IMR-90 (cell line): ENCODE measurements around the gene ANKRD11. TPM values are rescaled to one million over a fixed set of nuclear protein-coding genes. Genes with fewer than 3 reads are reported as not detected.
A peak's percentile ranks its signal among the peaks of the same experiment; 100 is the strongest.

ENCODE experiments used
- ATAC-seq: fragments of 200-7000 bp; cut with Tn5 transposase; 2 replicates; pipeline ENCODE4 v1.9.1; 2020; ENCODE audit warnings: low read depth, mild to moderate bottlenecking, moderate library complexity
- BruUV-seq: library from RNA; stranded (reverse); fragments of 400-500 nt; replicated peaks from 2 replicates; lab custom pipeline; 2021; lab: Mats Ljungman, UMichigan
- CTCF ChIA-PET: fragments of 300-600 bp; formaldehyde crosslinking; extraction: SDS; loops from one replicate; lab custom pipeline; 2021; ENCODE audit warnings: antibody characterized with exemption; lab: Yijun Ruan, JAX
- POLR2A ChIA-PET: fragments of 300-600 bp; sonication (Branson Sonifier 250); formaldehyde crosslinking; loops from one replicate; lab custom pipeline; 2022; ENCODE audit warnings: antibody characterized with exemption; ENCODE audit not compliant: unreplicated experiment; lab: Charles Lee
- DNase-seq: peaks from one replicate; pipeline ENCODE4 v3.0.0; 2013
- H2AFZ ChIP-seq: replicated peaks from 2 replicates; pipeline ENCODE3; 2013; ENCODE audit warnings: low read length, mild to moderate bottlenecking; ENCODE audit not compliant: poor library complexity
- H2AK5ac ChIP-seq: 2 replicates; pipeline ENCODE4 v1.6.1; 2013; ENCODE audit warnings: low read depth, low read length, inconsistent platforms
- H2AK9ac ChIP-seq: replicated peaks from 2 replicates; pipeline ENCODE3; 2013; ENCODE audit warnings: mild to moderate bottlenecking, low read depth, low read length, moderate library complexity; ENCODE audit not compliant: poor library complexity
- H2BK120ac ChIP-seq: 2 replicates; pipeline ENCODE4 v1.6.1; 2013; ENCODE audit warnings: low read depth, low read length, inconsistent platforms
- H2BK15ac ChIP-seq: 3 replicates; pipeline ENCODE4 v1.6.1; 2013; ENCODE audit warnings: low read depth, low read length, inconsistent platforms
- H2BK20ac ChIP-seq: 2 replicates; pipeline ENCODE4 v1.6.1; 2013; ENCODE audit warnings: low read depth, mild to moderate bottlenecking, inconsistent platforms, low read length, moderate library complexity
- H2BK5ac ChIP-seq: 2 replicates; pipeline ENCODE4 v1.6.1; 2013; ENCODE audit warnings: mild to moderate bottlenecking, low read depth, low read length, inconsistent platforms; ENCODE audit not compliant: poor library complexity, severe bottlenecking
- H3K14ac ChIP-seq: replicated peaks from 2 replicates; pipeline ENCODE4 v1.6.1; 2013; ENCODE audit warnings: low read depth, low read length, inconsistent platforms
- H3K18ac ChIP-seq: 2 replicates; pipeline ENCODE4 v1.6.1; 2013; ENCODE audit warnings: low read depth, low read length, control low read depth
- H3K23ac ChIP-seq: 2 replicates; pipeline ENCODE4 v1.6.1; 2013; ENCODE audit warnings: low read depth, low read length, inconsistent platforms
- H3K27ac ChIP-seq: 2 replicates; pipeline ENCODE4 v1.5.1; 2013; ENCODE audit warnings: mild to moderate bottlenecking, control low read depth, low read length; ENCODE audit not compliant: insufficient read depth
- H3K27me3 ChIP-seq: 2 replicates; pipeline ENCODE4 v1.6.1; 2013; ENCODE audit warnings: low read length; ENCODE audit not compliant: control insufficient read depth, insufficient read depth
- H3K36me3 ChIP-seq: 2 replicates; pipeline ENCODE4 v1.6.1; 2013; ENCODE audit warnings: low read length, mixed read lengths; ENCODE audit not compliant: control insufficient read depth, insufficient read depth
- H3K4ac ChIP-seq: 2 replicates; pipeline ENCODE4 v1.6.1; 2013; ENCODE audit warnings: low read depth, low read length, inconsistent platforms
- H3K4me1 ChIP-seq: 2 replicates; pipeline ENCODE4 v1.6.1; 2013; ENCODE audit warnings: low read length, mixed read lengths; ENCODE audit not compliant: control insufficient read depth, insufficient read depth
- H3K4me2 ChIP-seq: 2 replicates; pipeline ENCODE4 v1.6.1; 2013; ENCODE audit warnings: low read depth, mild to moderate bottlenecking, control low read depth, low read length, moderate library complexity
- H3K4me3 ChIP-seq: 2 replicates; pipeline ENCODE4 v1.5.1; 2013; ENCODE audit warnings: low read depth, mild to moderate bottlenecking, control low read depth, low read length, moderate library complexity; ENCODE audit not compliant: insufficient read depth
- H3K56ac ChIP-seq: 2 replicates; pipeline ENCODE4 v1.6.1; 2013; ENCODE audit warnings: low read length, inconsistent platforms; ENCODE audit not compliant: insufficient read depth; ENCODE audit errors: extremely low read depth
- H3K79me1 ChIP-seq, 2 experiments: 2 replicates each; pipeline ENCODE4 v1.6.1; 2013; ENCODE audit warnings: low read length in 2 of 2, inconsistent platforms in 1 of 2, low read depth in 1 of 2
- H3K9ac ChIP-seq: 2 replicates; pipeline ENCODE4 v1.6.1; 2013; ENCODE audit warnings: low read depth, low read length, control low read depth
- H3K9me1 ChIP-seq: 2 replicates; pipeline ENCODE4 v1.6.1; 2013; ENCODE audit warnings: low read length, inconsistent platforms; ENCODE audit not compliant: insufficient read depth
- H3K9me3 ChIP-seq: 2 replicates; pipeline ENCODE4 v1.6.1; 2013; ENCODE audit warnings: low read length; ENCODE audit not compliant: control insufficient read depth, insufficient read depth
- H4K20me1 ChIP-seq: 2 replicates; pipeline ENCODE4 v1.6.1; 2013; ENCODE audit warnings: low read length, inconsistent platforms; ENCODE audit not compliant: insufficient read depth
- H4K5ac ChIP-seq: 2 replicates; pipeline ENCODE4 v1.6.1; 2013; ENCODE audit warnings: mild to moderate bottlenecking, low read depth, low read length, control low read depth
- H4K8ac ChIP-seq, 2 experiments: 2 replicates each; pipeline ENCODE4 v1.6.1; 2013; ENCODE audit warnings: low read depth in 2 of 2, low read length in 2 of 2, control low read depth in 1 of 2, inconsistent platforms in 1 of 2
- H4K91ac ChIP-seq: 2 replicates; pipeline ENCODE4 v1.6.1; 2013; ENCODE audit warnings: low read depth, low read length, inconsistent platforms; ENCODE audit not compliant: insufficient read depth
- CEBPB ChIP-seq: IDR thresholded peaks from 2 replicates; pipeline ENCODE4 v1.6.1; 2012; ENCODE audit warnings: low read depth, low read length, improper control_type of control experiment
- RFX5 ChIP-seq: IDR thresholded peaks from 2 replicates; pipeline ENCODE4 v1.8.0; 2012; ENCODE audit warnings: low read depth, mild to moderate bottlenecking, low read length, moderate library complexity
- WGBS, 2 experiments: methylation state at CpG; one replicate each; pipeline versions ENCODE4 v1.1.5 to v1.1.7; 2013; ENCODE audit warnings: missing lambda C conversion rate in 2 of 2; ENCODE audit not compliant: insufficient read length in 1 of 2; ENCODE audit errors: extremely low coverage in 2 of 2; 5-methylcytosine and 5-hydroxymethylcytosine counted together
- dilution Hi-C: fragments of 300-500 bp; cut with HindIII; formaldehyde crosslinking; loops from one replicate; pipeline ENCODE4 v1.14.3; 2018; ENCODE audit warnings: low sequenced_read_pairs; ENCODE audit not compliant: unreplicated experiment
- in situ Hi-C: fragments of 300-500 bp; cut with MboI; formaldehyde crosslinking; loops from 3 replicates; pipeline ENCODE4 v1.14.3; 2019; ENCODE audit warnings: low sequenced_read_pairs, inconsistent platforms, mixed read lengths
- intact Hi-C: fragments of 100-400 bp; cut with micrococcal nuclease; formaldehyde crosslinking; loops from 2 replicates; pipeline ENCODE4 v1.10.0; 2022
- polyA plus RNA-seq, 3 experiments: library from polyadenylated mRNA; depleted of rRNA; stranded (reverse); fragments of >200 nt; gene quantifications; 2 replicates each; pipeline ENCODE4 v1.2.3, GENCODE V29; 2012; ENCODE audit warnings: low replicate concordance in 1 of 3
- total RNA-seq: library from RNA; depleted of rRNA; stranded (reverse); fragments of >200 nt; gene quantifications from 2 replicates; pipeline ENCODE4 v1.2.3, GENCODE V29; 2012

The ANKRD11 gene
- total and polyA plus RNA-seq, 2 of the 4 experiments (the other 2 are of a cell fraction): 46.8 to 71.9 TPM

- ATAC-seq (no peak), DNase-seq (no peak)
- dilution Hi-C loops (no loop called here), in situ Hi-C loops (no loop called here), intact Hi-C loops (no loop called here)
- H3K36me3 ChIP-seq: no peaks in the 10 kb centered on the region
- peaks cover 98% of the 10 kb centered on the region for H4K20me1 ChIP-seq
- peaks cover 40% of the 10 kb centered on the region for H3K9me1 ChIP-seq
- no peak overlapping the region for H3K4ac ChIP-seq
- WGBS, 2 experiments: no CpG with 5 or more reads among the region's 7 CpGs
- H3K4me3 ChIP-seq: no peak overlapping the region
- ChIA-PET CTCF (no interaction called here), POLR2A (no interaction called here)
- no peak overlapping the region for H3K27ac ChIP-seq
- H3K9ac ChIP-seq: no peak overlapping the region
- no peak overlapping the region for H2AK9ac ChIP-seq
- H3K4me1 ChIP-seq: peaks cover 20% of the 10 kb centered on the region
- no peaks in the 10 kb centered on the region for H3K27me3 ChIP-seq
- no peak overlapping the region for H2BK5ac ChIP-seq
- H2BK15ac ChIP-seq: no peak overlapping the region
- no peak overlapping the region for H2BK20ac ChIP-seq
- no peak overlapping the region for H3K14ac ChIP-seq
- H4K5ac ChIP-seq: no peak overlapping the region
- no peak overlapping the region for H2BK120ac ChIP-seq
- no peaks in the 10 kb centered on the region for H3K9me3 ChIP-seq
- H3K4me2 ChIP-seq: no peak overlapping the region
- no TSS peak for BruUV-seq
- H3K23ac ChIP-seq: 0 out of 2 replicates have a peak overlapping the region, but pooled peaks have one; percentile 43
- no peak overlapping the region for H3K56ac ChIP-seq
- TF ChIP-seq RFX5 (no peak), CEBPB (no peak)
- no peak overlapping the region for H2AFZ ChIP-seq
- no peak overlapping the region for H4K8ac ChIP-seq
- H4K91ac ChIP-seq: no peak overlapping the region
- H3K79me1 ChIP-seq: peaks cover 16 to 87% of the 10 kb centered on the region in 2 experiments; a peak in 3 of 4 replicates
- no peak overlapping the region for H2AK5ac ChIP-seq
- no peak overlapping the region for H3K18ac ChIP-seq
These were observed 149.1 kb downstream of the ANKRD11 start for GRCh38 chr16:89341279-89341678.
